C4-2B (cell line): ENCODE data around the gene CNTNAP1.

ENCODE experiments used
- CTCF ChIP-seq: fragments of 450-650 bp; conservative IDR thresholded peaks from 2 replicates; pipeline ENCODE4 v1.5.1; 2017; ENCODE audit warnings: mild to moderate bottlenecking
- ZFX ChIP-seq: fragments of 450-650 bp; IDR thresholded peaks from 2 replicates; pipeline ENCODE4 v1.6.1; 2017

GRCh38 chr17:42673266-42673884 is 9.0 kb upstream of the CNTNAP1 start:
- TF ChIP-seq CTCF (no peak), ZFX (no peak)
